ENCODE measurements around the gene OCA2.

Gene OCA2

DNA sequence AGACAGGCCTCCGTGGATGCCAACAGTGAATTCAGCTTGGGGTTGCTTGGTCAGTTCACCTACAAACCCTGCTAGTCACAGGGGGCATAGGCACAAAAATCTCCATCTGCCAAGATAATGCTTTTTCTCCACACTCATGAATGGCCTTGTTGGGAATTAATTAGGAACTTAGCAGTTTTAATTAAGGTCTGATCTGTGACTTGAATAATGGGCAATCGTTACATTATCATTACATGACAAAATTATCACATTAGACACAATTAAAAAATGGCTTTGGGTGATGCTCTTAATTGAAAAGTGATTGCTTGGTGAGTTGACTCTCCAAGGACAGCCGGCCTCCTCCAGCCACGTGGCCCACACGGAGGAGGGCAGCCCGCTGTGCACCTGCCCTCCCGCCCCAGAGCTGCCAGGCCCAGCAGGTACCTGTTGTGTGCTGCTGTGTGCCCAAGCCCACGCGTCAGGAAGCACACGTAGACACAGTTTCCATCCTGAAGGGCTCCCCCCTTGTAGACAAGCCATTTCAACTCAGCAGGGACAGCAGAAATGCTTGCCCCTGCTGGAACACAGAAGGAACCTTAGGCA is 274.2 kb downstream of the OCA2 start:
- TF ChIP-seq, protein P1, sequence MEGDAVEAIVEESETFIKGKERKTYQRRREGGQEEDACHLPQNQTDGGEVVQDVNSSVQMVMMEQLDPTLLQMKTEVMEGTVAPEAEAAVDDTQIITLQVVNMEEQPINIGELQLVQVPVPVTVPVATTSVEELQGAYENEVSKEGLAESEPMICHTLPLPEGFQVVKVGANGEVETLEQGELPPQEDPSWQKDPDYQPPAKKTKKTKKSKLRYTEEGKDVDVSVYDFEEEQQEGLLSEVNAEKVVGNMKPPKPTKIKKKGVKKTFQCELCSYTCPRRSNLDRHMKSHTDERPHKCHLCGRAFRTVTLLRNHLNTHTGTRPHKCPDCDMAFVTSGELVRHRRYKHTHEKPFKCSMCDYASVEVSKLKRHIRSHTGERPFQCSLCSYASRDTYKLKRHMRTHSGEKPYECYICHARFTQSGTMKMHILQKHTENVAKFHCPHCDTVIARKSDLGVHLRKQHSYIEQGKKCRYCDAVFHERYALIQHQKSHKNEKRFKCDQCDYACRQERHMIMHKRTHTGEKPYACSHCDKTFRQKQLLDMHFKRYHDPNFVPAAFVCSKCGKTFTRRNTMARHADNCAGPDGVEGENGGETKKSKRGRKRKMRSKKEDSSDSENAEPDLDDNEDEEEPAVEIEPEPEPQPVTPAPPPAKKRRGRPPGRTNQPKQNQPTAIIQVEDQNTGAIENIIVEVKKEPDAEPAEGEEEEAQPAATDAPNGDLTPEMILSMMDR (IDR thresholded peaks at IDR 0.05; ENCODE audit: low read depth, low read length), result no peak
- no peak for DNase-seq (ENCODE audit: low read depth in 2 of 2)
- H3K4me3 ChIP-seq (replicated peaks in 1 of 2; ENCODE audit: low read depth in 2 of 2, low read length in 2 of 2), result no peak overlapping the region

DNA sequence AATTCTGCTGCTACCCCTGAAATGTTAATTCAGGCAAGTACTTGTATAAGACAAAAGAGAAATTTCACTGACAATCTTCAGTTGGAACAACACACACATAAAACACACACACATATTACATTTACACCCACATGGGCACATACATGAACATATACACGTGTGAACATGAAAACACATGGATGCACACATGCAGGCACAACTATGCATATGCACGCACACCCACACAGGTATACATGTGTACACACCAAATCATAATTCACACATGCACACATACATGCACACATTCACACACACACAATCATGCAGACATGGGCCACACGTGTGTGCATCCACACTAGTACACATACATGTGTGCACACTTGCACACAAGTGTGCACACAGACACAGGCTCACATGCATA is 277.8 kb downstream of the OCA2 start:
- no peak overlapping the region for H3K4me3 ChIP-seq (replicated peaks in 1 of 2; ENCODE audit: low read depth in 2 of 2, low read length in 2 of 2)
- TF ChIP-seq, protein P1 (IDR thresholded peaks at IDR 0.05; ENCODE audit: low read depth, low read length), result no peak
- no peak for DNase-seq (ENCODE audit: low read depth in 2 of 2)

DNA sequence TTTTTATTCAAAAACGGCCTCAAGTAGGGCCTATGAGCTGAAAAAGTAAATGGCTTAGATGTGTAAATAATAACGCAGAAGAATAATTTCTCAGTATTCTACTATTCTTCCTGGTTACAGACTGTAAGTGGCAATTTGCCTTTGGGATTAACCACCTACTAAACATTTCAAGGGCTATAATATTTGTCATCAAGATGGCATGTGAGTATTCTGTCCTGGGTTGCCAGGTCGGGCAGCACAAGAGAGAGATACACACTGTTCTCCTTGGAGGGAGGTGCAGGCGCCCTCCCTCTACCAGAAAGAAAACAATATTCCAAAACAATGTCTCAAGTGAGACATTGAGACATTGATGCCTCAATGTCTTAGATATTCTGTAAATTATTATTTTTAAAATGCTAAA is 278.4 kb downstream of the OCA2 start:
- H3K4me3 ChIP-seq (replicated peaks in 1 of 2; ENCODE audit: low read depth in 2 of 2, low read length in 2 of 2), result no peak overlapping the region
- DNase-seq (ENCODE audit: low read depth in 2 of 2), result no peak
- TF ChIP-seq, protein P1 (IDR thresholded peaks at IDR 0.05; ENCODE audit: low read depth, low read length), result no peak

DNA sequence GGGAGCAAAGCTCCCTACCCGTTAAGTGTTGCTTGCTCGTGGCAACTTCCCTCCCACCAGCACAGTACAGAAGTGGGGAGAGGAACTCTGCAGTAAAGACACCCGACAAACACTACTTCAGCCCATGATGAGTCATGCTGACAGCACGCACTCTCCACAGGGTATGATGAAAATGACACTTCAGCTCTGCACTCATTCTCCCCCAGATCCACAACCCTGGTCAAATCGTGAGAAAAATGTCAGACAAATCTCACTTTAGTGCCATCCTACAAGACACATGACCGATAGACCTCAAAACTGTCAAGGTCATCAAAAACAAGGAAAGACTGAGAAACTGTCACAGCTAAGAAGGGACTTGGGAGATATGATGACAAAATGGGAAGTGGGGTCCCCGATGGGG is 278.9 kb downstream of the OCA2 start:
- H3K4me3 ChIP-seq (replicated peaks in 1 of 2; ENCODE audit: low read depth in 2 of 2, low read length in 2 of 2), result no peak overlapping the region
- DNase-seq (ENCODE audit: low read depth in 2 of 2), result no peak
- TF ChIP-seq, protein P1 (IDR thresholded peaks at IDR 0.05; ENCODE audit: low read depth, low read length), result no peak

DNA sequence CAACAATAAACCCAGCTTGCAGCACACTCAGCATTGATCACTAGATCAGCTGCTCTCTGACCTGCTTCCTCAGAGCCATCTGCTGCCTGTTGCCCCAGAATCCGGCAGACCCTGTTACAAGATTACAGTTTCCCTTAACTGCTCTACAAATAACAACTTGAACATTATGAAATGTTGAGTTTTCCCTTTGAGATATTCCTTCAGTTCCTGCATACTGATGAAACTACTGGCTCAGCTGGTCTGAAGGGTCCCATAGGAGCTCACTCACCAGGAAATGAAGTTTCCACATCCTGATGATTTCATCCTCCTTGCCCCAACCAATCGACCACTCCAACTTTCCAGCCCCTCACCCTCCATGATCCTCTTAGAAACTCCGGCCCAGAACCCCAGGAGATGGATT is 281.9 kb downstream of the OCA2 start:
- no peak for DNase-seq (ENCODE audit: low read depth in 2 of 2)
- TF ChIP-seq, protein P1 (IDR thresholded peaks at IDR 0.05; ENCODE audit: low read depth, low read length), result no peak
- H3K4me3 ChIP-seq (replicated peaks in 1 of 2; ENCODE audit: low read depth in 2 of 2, low read length in 2 of 2), result no peak overlapping the region

DNA sequence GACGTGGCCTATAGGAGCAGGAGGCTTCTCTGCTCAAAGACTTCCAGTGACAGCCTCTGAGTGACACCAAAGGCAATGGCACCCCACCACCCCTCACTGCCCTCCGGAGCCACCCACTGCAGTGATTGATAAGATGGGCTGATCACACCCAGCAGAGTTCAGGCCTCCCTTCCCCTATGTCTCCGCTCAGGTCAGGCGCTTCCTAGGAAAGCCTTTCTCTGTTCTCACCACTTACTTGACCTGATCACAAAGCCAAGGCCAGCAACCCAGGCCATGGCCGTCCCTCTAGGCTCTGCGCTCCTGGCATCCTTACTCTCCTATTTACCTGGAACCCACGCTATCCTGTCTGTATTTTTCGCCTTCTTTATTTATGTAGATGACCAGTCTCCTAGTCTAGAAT is 282.3 kb downstream of the OCA2 start:
- H3K4me3 ChIP-seq (replicated peaks in 1 of 2; ENCODE audit: low read depth in 2 of 2, low read length in 2 of 2), result no peak overlapping the region
- DNase-seq (ENCODE audit: low read depth in 2 of 2), result no peak
- TF ChIP-seq, protein P1 (IDR thresholded peaks at IDR 0.05; ENCODE audit: low read depth, low read length), result no peak

DNA sequence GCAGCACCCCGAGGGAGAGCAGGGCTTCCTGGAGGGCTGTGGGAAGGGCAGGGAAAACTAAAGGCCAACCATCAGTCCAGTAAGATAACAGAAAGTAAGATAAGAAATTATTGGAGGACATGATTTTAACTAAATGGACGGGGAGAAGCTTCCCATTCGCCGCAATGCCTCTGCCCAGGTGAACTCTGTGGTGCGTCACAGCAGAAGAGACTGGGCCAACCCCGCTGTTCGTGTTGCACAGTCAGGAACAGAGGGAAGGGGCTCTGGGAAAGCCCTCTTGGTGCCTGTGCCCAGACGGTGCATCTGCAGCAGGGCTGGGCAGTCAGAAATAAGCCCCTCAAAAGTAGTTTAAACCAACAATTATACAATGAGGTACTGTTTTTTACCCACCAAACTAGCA is 284.1 kb downstream of the OCA2 start:
- TF ChIP-seq, protein P1 (IDR thresholded peaks at IDR 0.05; ENCODE audit: low read depth, low read length), result no peak
- H3K4me3 ChIP-seq (replicated peaks in 1 of 2; ENCODE audit: low read depth in 2 of 2, low read length in 2 of 2), result no peak overlapping the region
- no peak for DNase-seq (ENCODE audit: low read depth in 2 of 2)

Data from cardiac fibroblast (primary cell).